Germinal center (tissue), 1 donor: ENCODE results near the gene TSHR.
"Not testable (repeated sequence)": the region's sequence is repeated elsewhere in the genome, so short reads cannot be mapped to it uniquely, and the experiment has no call there.

Experiments used
- DNase-seq: peaks from one replicate; pipeline ENCODE4 v3.0.0; 2012; ENCODE audit warnings: mixed read lengths, low spot score

The TSHR gene

GRCh38 chr14:80996049-80996901 is 40.9 kb downstream of the TSHR start:
- DNase-seq = peak; percentile 57

DNA sequence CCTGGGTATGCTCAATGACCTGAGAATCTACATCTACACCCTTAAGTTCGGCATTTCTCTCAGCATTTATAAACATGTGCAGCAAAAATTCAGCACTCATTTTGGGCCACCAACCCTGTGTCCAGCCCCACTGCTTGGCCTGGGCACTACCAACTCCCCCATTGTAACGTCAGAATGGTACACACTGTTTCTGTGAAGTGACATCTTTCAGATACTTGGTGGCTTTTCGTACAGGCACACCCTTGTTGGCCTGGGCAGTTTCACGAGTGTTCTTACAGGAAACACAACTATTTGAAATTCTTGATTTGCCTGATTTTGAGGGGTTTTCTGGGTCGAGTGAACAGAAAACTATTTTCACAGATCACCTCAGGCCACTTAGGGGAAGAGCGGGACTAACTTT is 46.0 kb downstream of the TSHR start:
- DNase-seq = no peak

GRCh38 chr14:81004575-81004974 is 49.2 kb downstream of the TSHR start:
- DNase-seq = no peak

GRCh38 chr14:81005540-81006228 is 50.3 kb downstream of the TSHR start:
- no peak for DNase-seq

- DNase-seq = no peak
Measured at GRCh38 chr14:81006266-81006665, 50.8 kb downstream of the TSHR start.

DNA sequence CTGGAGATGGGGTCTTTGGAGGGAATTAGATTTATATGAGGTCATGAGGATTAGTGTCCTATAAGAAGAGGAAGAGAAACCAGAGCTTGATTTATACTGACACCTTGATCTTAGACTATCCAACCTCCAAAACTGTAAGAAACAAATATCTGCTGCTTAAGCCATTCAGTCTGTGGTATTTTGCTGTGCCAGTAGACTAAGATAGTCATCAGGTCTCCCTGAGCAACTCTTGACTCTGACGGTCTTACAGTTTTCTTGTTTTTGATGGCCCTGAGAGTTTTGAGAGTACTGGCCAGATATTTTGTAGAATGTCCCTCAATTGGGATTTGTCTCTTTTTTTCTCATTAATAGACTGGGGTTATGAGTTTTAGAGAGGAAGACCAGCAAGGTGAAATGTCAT is 51.7 kb downstream of the TSHR start:
- DNase-seq = no peak

- no peak for DNase-seq
Measured at GRCh38 chr14:81009346-81009745, 53.9 kb downstream of the TSHR start.

GRCh38 chr14:81018251-81018650 is 62.8 kb downstream of the TSHR start:
- no peak for DNase-seq

- no peak for DNase-seq
Measured at GRCh38 chr14:81018684-81019083, 63.3 kb downstream of the TSHR start.

- DNase-seq = not testable (repeated sequence)
Measured at GRCh38 chr14:81019113-81019512, 63.7 kb downstream of the TSHR start.

DNA sequence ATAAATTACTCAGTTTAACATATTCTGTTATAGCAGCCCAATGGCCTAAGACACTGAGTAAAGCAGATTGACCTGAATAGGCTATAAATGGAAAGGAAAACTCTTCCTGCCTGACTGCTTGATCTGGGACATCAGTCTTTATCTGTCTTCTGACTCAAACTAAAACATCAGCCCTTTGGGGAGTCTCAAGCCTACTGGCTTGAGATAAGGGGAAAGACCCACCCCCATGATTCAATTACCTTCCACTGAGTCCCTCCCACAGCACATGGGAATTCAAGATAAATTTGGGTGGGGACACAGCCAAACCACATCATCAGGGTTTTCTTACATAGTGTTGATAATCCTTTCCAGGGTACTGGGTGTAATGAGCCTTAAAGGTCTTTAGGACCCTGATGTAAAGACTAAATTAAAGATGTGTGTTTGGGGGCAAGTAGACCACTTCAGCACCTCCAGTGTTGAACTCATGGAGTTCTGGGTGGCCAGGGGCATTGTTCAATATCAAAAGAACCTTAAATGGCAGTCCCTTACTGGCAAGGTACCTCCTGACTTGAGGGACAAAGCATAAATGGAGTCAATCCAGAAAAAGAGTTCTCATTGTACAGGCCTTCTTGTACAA is 67.8 kb downstream of the TSHR start:
- DNase-seq = no peak

GRCh38 chr14:81028461-81028860 is 73.0 kb downstream of the TSHR start:
- no peak for DNase-seq

DNA sequence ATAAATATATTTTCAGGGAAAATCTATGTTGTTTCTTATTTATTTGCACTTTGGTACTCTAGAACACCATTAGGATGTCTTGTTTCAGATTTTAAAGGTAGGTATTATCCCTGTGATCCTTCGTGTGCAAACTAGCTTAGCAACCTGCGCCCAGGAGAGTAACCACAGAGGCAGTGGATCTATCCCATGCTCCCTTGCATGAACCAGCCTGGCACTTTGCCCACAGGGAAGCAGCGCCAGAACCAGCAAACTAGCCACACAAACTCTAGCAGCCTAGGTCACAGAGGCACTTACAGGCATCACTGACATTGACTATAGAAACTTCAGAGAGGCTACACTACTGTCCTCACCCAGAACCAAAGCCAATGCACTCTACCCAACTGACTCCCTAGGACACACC is 76.1 kb downstream of the TSHR start:
- DNase-seq = no peak

GRCh38 chr14:81033698-81034240 is 78.3 kb downstream of the TSHR start:
- DNase-seq = no peak

DNA sequence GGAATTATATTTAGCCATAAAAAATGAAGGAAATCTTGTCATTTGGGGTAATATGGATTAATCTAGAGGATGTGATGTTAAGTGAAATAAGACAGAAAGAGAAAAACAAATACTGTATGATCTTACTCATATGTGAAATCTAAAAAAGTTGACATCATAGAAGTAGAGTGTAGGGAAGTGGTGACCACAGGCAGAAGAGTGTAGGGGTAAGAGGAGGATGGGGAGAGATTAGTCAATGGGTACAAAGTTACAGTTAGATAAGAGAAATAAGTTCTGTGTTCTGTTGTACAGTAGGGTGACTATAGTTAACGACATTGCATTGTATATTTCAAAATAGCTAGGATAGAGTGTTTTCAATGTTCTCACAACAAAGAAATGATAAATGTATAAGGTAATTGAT is 87.0 kb downstream of the TSHR start:
- no peak for DNase-seq

DNA sequence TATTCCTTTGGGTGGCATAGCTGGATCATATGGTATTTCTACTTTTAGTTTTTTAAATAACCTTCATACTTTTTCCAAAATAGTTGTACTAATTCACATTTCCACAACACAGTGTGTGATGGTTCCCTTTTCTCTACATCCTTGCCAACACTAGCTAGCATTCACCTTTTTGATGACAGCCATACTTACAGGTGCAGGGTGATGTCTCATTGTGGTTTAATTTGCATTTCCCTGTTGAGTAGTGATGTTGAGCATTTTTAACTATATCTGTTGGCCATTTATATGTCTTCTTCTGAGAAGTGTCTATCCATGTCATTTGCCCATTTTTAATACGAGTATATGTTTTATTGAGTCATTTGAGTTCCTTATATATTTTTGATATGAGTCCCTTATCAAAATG is 96.1 kb downstream of the TSHR start:
- DNase-seq = no peak

DNA sequence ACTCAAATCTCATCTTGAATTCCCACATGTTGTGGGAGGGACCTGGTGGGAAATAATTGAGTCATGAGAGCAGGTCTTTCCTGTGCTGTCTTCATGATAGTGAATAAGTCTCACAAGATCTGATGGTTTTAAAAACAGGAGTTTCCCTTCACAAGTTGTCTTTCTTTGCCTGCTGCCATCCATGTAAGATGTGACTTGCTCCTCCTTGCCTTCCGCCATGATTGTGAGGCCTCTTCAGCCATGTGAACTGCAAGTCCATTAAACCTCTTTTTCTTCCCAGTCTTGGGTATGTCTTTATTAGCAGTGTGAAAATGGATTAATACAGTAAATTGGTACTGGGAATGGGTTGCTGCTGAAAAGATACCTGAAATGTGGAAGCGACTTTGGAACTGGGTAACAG is 98.6 kb downstream of the TSHR start:
- DNase-seq = not testable (repeated sequence)

DNA sequence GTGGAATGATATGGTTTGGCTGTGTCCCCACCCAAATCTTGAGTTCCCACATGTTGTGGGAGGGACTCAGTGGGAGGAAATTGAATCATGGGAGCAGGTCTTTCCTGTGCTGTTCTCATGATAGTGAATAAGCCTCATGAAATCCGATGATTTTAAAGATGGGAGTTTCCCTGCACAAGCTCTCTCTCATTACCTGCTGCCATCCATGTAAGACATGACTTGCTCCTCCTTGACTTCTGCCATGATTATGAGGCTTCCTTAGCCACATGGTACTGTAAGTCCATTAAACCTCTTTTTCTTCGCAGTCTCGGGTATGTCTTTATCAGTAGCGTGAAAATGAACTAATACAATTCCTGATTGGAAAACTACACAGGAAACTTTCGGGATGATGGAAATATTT is 100.5 kb downstream of the TSHR start:
- no peak for DNase-seq

DNA sequence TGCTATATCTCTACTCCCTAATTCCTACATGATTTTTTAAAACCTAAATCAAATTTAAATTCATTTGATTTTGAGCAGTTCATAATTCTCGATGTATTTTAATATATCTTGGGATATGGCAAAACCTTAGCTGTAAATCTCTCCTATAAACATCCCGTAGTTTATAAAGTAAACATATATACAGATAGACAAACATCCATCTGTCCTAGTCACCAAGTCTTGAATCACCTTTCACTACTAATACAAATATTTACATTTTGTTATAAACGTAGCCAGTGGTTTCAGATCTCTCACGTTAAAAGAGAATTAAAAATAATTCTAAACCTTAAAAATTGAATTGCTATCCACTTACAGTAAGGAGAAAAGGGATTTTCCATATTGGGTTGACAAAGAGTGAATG is 107.0 kb downstream of the TSHR start:
- DNase-seq = no peak

DNA sequence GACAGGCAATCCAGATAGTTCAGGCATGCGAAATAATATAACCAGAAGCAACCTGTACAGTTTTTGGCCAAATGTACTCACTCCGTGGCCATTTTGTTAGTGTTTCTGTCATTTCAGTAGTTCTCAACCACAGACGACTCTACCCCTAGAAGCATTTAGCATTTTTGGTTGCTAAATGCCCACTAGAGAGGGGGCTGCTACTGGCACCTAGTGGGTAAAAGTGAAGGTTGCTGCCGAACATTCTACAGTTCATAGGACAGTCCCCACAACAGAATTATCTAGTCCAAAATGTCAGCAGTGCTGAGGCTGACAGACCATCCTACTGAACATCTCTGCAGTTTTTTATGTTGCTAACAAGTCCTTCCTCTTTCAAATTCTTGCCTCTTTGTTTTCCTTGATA is 107.4 kb downstream of the TSHR start:
- peak; percentile 11 for DNase-seq

- DNase-seq = no peak
Measured at GRCh38 chr14:81066672-81067071, 111.3 kb downstream of the TSHR start.

DNA sequence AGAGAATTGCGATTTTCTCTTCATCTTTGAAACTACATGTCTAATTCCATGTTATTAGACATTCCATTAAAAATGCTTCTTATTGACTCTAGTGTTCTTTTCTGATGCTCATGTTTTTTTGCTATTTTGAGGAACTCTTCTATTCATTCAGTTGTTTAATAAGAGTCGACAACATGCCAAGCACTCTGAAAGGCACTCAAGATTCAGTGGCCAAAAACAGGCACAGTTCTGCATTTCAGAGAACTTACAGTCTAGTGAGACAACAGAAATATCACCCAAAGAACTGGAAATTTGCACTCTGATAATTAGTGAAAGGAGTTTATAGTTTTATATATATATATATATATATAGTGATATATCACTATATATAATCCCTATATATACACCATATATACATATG is 111.7 kb downstream of the TSHR start:
- DNase-seq = no peak
